IPS DF 6.9 (cell line): ENCODE measurements around the gene CFAP65.

ENCODE experiments used
- DNase-seq: peaks from one replicate; pipeline ENCODE4 v3.0.0-alpha.2; 2013; ENCODE audit warnings: low read depth, low spot score
- H3K27ac ChIP-seq: one replicate; pipeline ENCODE4 v1.5.1; 2013; ENCODE audit warnings: low read length, control low read depth
- H3K27me3 ChIP-seq: 2 replicates; pipeline ENCODE4 v1.6.1; 2013; ENCODE audit warnings: mild to moderate bottlenecking, low read length; ENCODE audit not compliant: control insufficient read depth, insufficient read depth
- H3K36me3 ChIP-seq: 2 replicates; pipeline ENCODE4 v1.6.1; 2013; ENCODE audit warnings: low read length; ENCODE audit not compliant: control insufficient read depth, insufficient read depth
- H3K4me1 ChIP-seq: 2 replicates; pipeline ENCODE4 v1.6.1; 2013; ENCODE audit warnings: low read length; ENCODE audit not compliant: control insufficient read depth, insufficient read depth
- H3K4me3 ChIP-seq: 2 replicates; pipeline ENCODE4 v1.5.1; 2013; ENCODE audit warnings: mild to moderate bottlenecking, low read length
- H3K9me3 ChIP-seq: 2 replicates; pipeline ENCODE4 v1.6.1; 2013; ENCODE audit warnings: low read length, inconsistent platforms; ENCODE audit not compliant: control insufficient read depth, insufficient read depth
- WGBS: extraction: QIAGEN DNeasy Blood & Tissue Kit; methylation state at CpG from one replicate; pipeline ENCODE4 v1.1.7; 2013; ENCODE audit warnings: mixed read lengths, missing lambda C conversion rate; ENCODE audit not compliant: insufficient read length, insufficient coverage; 5-methylcytosine and 5-hydroxymethylcytosine counted together

Gene CFAP65

GRCh38 chr2:218981881-218982585, 59.3 kb downstream of the CFAP65 start:
- H3K4me3 ChIP-seq = no peak overlapping the region; the same call in 1 of the 2 replicates
- peaks cover 65% of the 10 kb centered on the region for H3K27me3 ChIP-seq
- WGBS = no CpG with 5 or more reads among the region's 69 CpGs
- H3K9me3 ChIP-seq = no peaks in the 10 kb centered on the region
- H3K27ac ChIP-seq = no peak overlapping the region
- no peaks in the 10 kb centered on the region for H3K36me3 ChIP-seq
- DNase-seq = no peak
- H3K4me1 ChIP-seq = peaks cover 3% of the 10 kb centered on the region

GRCh38 chr2:218981390-218981880, 59.9 kb downstream of the CFAP65 start:
- H3K36me3 ChIP-seq = no peaks in the 10 kb centered on the region
- no peak overlapping the region for H3K4me3 ChIP-seq
- H3K27me3 ChIP-seq = peaks cover 62% of the 10 kb centered on the region
- WGBS = no CpG with 5 or more reads among the region's 46 CpGs
- H3K9me3 ChIP-seq = no peaks in the 10 kb centered on the region
- H3K4me1 ChIP-seq = peaks cover 3% of the 10 kb centered on the region
- no peak overlapping the region for H3K27ac ChIP-seq
- no peak for DNase-seq

GRCh38 chr2:218980735-218981389, 60.5 kb downstream of the CFAP65 start:
- Histone ChIP-seq H3K4me3 (no peak overlapping the region), H3K27me3 (peaks cover 60% of the 10 kb centered on the region), H3K9me3 (no peaks in the 10 kb centered on the region), H3K36me3 (no peaks in the 10 kb centered on the region), H3K4me1 (peaks cover 3% of the 10 kb centered on the region), H3K27ac (no peak overlapping the region)
- WGBS = 100% methylated on average over 2 of the region's 26 CpGs
- DNase-seq = no peak

- Histone ChIP-seq H3K27ac (no peak overlapping the region), H3K4me3 (peak overlapping the region; percentile 14; the same call in 1 of the 2 replicates), H3K27me3 (peaks cover 54% of the 10 kb centered on the region), H3K9me3 (no peaks in the 10 kb centered on the region), H3K36me3 (no peaks in the 10 kb centered on the region), H3K4me1 (peaks cover 3% of the 10 kb centered on the region)
- WGBS = no CpG with 5 or more reads among the region's 39 CpGs
- no peak for DNase-seq
Observed at GRCh38 chr2:218979846-218980734, 61.2 kb downstream of the CFAP65 start.

- H3K4me3 ChIP-seq = no peak overlapping the region
- no peak overlapping the region for H3K27ac ChIP-seq
- H3K27me3 ChIP-seq = peaks cover 12% of the 10 kb centered on the region; the same call in 1 of the 2 replicates
- no peaks in the 10 kb centered on the region for H3K36me3 ChIP-seq
- no peaks in the 10 kb centered on the region for H3K4me1 ChIP-seq
- no peak for DNase-seq
- H3K9me3 ChIP-seq = no peaks in the 10 kb centered on the region
- no CpG with 5 or more reads among the region's 4 CpGs for WGBS
Observed at GRCh38 chr2:218975060-218975777, 66.1 kb downstream of the CFAP65 start.

- H3K9me3 ChIP-seq = no peaks in the 10 kb centered on the region
- H3K4me1 ChIP-seq = no peaks in the 10 kb centered on the region
- no peak overlapping the region for H3K4me3 ChIP-seq
- WGBS = no CpG with 5 or more reads among the region's 1 CpG
- no peak overlapping the region for H3K27ac ChIP-seq
- H3K36me3 ChIP-seq = no peaks in the 10 kb centered on the region
- H3K27me3 ChIP-seq = no peaks in the 10 kb centered on the region; the same call in 1 of the 2 replicates
- DNase-seq = no peak
Observed at GRCh38 chr2:218970894-218971293, 70.4 kb downstream of the CFAP65 start.

GRCh38 chr2:218964041-218964771, 77.1 kb downstream of the CFAP65 start:
- H3K36me3 ChIP-seq = no peaks in the 10 kb centered on the region; the same call in 1 of the 2 replicates
- H3K4me1 ChIP-seq = peaks cover 11% of the 10 kb centered on the region
- no peak overlapping the region for H3K4me3 ChIP-seq
- H3K9me3 ChIP-seq = no peaks in the 10 kb centered on the region
- no peak for DNase-seq
- peaks cover 18% of the 10 kb centered on the region for H3K27me3 ChIP-seq
- no peak overlapping the region for H3K27ac ChIP-seq
- no CpG with 5 or more reads among the region's 5 CpGs for WGBS

GRCh38 chr2:218963601-218964000, 77.7 kb downstream of the CFAP65 start:
- Histone ChIP-seq H3K27ac (no peak overlapping the region), H3K36me3 (no peaks in the 10 kb centered on the region; the same call in 1 of the 2 replicates), H3K27me3 (peaks cover 18% of the 10 kb centered on the region), H3K9me3 (no peaks in the 10 kb centered on the region), H3K4me3 (no peak overlapping the region), H3K4me1 (peaks cover 11% of the 10 kb centered on the region)
- DNase-seq = no peak
- no CpG with 5 or more reads among the region's 5 CpGs for WGBS

- H3K27ac ChIP-seq = no peak overlapping the region
Observed at GRCh38 chr2:218962859-218963492, 78.3 kb downstream of the CFAP65 start.

More at GRCh38 chr2:218962859-218963492, 78.3 kb downstream of the CFAP65 start:
- WGBS = no CpG with 5 or more reads among the region's 42 CpGs
- H3K27me3 ChIP-seq = peaks cover 18% of the 10 kb centered on the region
- H3K36me3 ChIP-seq = no peaks in the 10 kb centered on the region; the same call in 1 of the 2 replicates
- H3K4me1 ChIP-seq = peaks cover 11% of the 10 kb centered on the region
- peak overlapping the region; percentile 53; the same call in 1 of the 2 replicates for H3K4me3 ChIP-seq
- H3K9me3 ChIP-seq = no peaks in the 10 kb centered on the region
- DNase-seq = peak; percentile 93
